NCI-H1694 treated with DMSO at 0.1 percent for 48 hours (cell line): ENCODE results near the gene FRY.

Experiments used
- DNase-seq: peaks from one replicate; lab custom pipeline; 2025; lab: John Stamatoyannopoulos, UW

The FRY gene

GRCh38 chr13:32310134-32310706 lies 278.6 kb downstream of the FRY start:
- DNase-seq, result peak; percentile 23

DNA sequence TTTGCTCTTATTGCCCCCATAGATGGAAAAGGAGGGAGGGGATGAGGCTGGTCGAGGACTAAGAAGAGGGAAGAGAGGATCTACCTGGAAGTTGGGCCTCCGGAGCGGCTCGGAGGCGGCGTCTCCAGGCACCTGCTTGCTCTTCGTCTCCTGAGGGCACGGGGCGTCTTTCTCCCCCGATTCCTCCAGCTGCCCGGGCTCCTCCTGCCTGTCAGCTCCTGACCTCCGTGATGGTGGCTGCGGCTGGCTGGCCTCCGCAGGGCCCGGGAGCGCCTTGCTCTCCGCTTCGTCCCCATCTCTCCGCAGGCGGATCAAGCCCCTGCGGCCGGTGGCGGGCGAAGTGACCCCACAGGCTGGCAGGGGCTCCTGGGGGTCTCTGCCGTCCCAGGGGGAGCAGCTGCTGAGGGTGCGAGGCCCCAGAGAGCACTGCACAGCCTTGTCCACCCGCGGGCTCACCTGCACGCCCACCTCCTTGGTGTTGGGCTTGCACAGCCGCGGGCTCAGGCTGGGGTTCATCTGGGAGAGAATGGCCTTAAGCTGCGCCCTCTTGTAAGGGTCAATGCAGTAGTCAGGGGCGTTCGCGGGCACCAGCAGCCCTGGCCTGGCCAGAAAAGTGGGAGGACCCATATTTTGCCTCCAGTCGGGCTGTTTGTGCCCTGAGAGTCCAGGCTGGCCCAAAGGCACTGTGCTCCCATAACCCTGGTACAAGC lies 279.8 kb downstream of the FRY start:
- no peak for DNase-seq

DNA sequence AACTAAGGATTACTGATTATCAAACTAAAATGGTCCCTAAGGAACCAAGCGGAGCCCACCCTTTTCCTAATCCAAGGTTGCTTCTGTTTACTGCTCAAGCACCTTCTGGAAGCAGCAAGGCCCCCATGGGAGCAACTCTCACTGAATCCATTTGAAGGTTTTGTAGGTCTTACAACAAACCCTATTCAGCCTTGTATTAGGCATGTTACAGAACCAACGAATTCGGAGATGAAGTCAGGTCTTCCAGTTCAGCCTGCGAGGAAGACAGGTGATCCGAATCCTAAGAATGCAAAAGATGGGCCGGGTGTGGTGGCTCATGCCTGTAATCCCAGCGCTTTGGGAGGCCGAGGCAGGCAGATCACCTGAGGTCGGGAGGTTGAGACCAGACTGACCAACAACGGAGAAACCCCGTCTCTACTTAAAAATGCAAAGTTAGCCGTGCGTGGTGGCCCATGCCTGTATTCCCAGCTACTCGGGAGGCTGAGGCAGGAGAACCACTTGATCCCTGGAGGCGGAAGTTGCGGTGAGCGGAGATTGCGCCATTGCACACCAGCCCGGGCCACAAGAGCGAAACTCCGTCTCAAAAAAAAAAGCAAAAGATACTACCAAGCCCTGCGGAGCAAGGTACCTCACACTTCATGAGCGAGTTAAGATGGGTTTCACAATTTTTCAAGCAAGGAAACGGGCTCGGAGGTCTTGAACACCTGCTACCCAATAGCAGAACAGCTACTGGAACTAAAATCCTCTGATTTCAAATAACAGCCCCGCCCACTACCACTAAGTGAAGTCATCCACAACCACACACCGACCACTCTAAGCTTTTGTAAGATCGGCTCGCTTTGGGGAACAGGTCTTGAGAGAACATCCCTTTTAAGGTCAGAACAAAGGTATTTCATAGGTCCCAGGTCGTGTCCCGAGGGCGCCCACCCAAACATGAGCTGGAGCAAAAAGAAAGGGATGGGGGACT lies 283.0 kb downstream of the FRY start:
- peak; percentile 43 for DNase-seq

DNA sequence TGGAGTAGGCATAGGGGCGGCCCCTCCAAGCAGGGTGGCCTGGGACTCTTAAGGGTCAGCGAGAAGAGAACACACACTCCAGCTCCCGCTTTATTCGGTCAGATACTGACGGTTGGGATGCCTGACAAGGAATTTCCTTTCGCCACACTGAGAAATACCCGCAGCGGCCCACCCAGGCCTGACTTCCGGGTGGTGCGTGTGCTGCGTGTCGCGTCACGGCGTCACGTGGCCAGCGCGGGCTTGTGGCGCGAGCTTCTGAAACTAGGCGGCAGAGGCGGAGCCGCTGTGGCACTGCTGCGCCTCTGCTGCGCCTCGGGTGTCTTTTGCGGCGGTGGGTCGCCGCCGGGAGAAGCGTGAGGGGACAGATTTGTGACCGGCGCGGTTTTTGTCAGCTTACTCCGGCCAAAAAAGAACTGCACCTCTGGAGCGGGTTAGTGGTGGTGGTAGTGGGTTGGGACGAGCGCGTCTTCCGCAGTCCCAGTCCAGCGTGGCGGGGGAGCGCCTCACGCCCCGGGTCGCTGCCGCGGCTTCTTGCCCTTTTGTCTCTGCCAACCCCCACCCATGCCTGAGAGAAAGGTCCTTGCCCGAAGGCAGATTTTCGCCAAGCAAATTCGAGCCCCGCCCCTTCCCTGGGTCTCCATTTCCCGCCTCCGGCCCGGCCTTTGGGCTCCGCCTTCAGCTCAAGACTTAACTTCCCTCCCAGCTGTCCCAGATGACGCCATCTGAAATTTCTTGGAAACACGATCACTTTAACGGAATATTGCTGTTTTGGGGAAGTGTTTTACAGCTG lies 283.9 kb downstream of the FRY start, which contains the start of the genes BRCA2 and ZAR1L:
BRCA2 (plus strand) TSS at position 271 of the 790 bp plus-strand sequence. CDS start 953 bp downstream, outside the sequence.
ZAR1L (minus strand) TSS at position 126 of the 790 bp plus-strand sequence. CDS start 3,438 bp downstream, outside the sequence.
- peak; percentile 57 for DNase-seq

DNA sequence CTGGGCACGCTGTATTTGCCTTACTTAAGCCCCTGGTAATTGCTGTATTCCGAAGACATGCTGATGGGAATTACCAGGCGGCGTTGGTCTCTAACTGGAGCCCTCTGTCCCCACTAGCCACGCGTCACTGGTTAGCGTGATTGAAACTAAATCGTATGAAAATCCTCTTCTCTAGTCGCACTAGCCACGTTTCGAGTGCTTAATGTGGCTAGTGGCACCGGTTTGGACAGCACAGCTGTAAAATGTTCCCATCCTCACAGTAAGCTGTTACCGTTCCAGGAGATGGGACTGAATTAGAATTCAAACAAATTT lies 284.4 kb downstream of the FRY start:
- no peak for DNase-seq

DNA sequence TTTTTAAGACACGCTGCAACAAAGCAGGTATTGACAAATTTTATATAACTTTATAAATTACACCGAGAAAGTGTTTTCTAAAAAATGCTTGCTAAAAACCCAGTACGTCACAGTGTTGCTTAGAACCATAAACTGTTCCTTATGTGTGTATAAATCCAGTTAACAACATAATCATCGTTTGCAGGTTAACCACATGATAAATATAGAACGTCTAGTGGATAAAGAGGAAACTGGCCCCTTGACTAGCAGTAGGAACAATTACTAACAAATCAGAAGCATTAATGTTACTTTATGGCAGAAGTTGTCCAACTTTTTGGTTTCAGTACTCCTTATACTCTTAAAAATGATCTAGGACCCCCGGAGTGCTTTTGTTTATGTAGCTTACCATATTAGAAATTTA lies 284.9 kb downstream of the FRY start:
- no peak for DNase-seq

- no peak for DNase-seq
Observed at GRCh38 chr13:32317716-32318465, 286.3 kb downstream of the FRY start.

- no peak for DNase-seq
Observed at GRCh38 chr13:32320528-32320927, 289.0 kb downstream of the FRY start.

GRCh38 chr13:32323912-32324311 lies 292.3 kb downstream of the FRY start:
- no peak for DNase-seq

DNA sequence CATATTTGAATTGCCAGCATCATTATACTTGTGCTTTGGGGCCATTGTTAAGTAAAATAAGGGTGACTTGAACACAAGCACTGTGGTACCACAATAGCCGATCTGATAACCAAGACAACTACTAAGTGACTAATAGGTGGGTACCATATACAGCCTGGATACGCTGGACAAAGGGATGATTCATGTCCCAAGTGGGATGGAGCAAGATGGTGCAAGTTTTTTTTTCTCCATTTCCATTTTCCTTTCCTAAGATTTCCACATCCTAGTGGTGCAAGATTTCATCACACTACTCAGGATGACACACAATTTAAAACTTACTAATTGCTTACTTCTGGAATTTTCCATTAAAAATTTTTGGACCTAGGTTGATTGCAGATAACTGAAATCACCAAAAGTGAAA lies 298.9 kb downstream of the FRY start:
- DNase-seq, result no peak

GRCh38 chr13:32334671-32335070 lies 303.1 kb downstream of the FRY start:
- DNase-seq, result no peak

GRCh38 chr13:32340914-32341313 lies 309.3 kb downstream of the FRY start:
- DNase-seq, result no peak

- no peak for DNase-seq
Observed at GRCh38 chr13:32347651-32348050, 316.1 kb downstream of the FRY start.
